ENCODE measurements around the gene RAX2. TPM values are rescaled to one million over a fixed set of nuclear protein-coding genes. Genes with fewer than 3 reads are reported as not detected.
A peak's percentile ranks its signal among the peaks of the same experiment; 100 is the strongest.

The RAX2 gene
- total RNA-seq, 1 donor from 2014 or later = not detected

DNA sequence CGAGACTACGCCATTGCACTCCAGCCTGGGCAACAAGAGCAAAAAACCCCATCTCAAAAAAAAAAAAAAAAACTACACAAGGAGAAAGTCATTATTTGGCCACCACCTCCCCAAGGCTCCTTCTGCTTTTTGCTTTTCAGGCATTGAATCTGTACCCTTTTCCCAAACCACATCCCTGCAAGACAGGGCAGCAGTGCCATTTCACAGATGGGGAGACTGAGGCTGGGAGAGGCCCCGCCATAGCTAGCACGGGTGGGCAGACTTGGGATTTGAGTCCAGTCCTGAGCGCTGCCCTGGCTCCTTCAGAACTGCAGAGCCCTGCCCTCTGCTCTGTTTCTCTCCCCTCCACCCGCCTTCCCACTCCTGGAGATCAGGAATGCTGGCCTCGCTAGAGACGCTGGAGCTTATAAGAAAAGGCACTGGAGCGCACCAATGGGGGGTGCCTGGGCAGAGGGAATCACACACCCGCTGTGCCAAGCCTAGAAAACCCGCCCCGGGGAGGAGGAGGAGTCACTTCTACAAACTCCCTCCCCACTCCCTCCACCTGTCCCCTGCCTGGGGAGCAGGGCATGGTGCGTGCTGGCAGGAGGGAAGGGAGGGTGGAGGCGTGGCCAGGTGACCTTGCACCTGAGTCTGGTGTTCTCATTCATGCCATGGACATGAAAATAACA, 46.3 kb downstream of the RAX2 start:
- peak; percentile 32 for ATAC-seq

- no peak for ATAC-seq
Measured at GRCh38 chr19:3725121-3725520, 46.9 kb downstream of the RAX2 start.

GRCh38 chr19:3723883-3724282, 48.1 kb downstream of the RAX2 start:
- ATAC-seq = no peak

DNA sequence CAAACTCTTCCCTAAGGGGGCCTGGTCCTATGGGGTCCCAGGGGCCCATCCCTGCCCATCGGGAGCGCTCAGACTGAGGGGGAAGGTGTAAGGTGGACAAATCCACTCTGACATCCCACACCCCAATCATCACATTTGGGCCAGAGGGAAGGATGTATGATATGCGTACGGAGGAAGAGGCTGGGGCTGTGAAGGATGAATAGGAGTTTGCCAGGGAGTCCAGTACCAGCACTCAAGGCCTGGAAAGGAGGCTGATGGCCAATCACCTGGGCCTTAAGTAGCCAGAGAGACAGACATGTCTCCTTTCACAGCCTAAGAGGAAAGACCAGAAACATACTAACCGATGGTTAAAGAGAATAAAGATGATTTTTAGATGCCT, 48.9 kb downstream of the RAX2 start:
- no peak for ATAC-seq

GRCh38 chr19:3722443-3723109, 49.5 kb downstream of the RAX2 start:
- ATAC-seq = peak; percentile 47

DNA sequence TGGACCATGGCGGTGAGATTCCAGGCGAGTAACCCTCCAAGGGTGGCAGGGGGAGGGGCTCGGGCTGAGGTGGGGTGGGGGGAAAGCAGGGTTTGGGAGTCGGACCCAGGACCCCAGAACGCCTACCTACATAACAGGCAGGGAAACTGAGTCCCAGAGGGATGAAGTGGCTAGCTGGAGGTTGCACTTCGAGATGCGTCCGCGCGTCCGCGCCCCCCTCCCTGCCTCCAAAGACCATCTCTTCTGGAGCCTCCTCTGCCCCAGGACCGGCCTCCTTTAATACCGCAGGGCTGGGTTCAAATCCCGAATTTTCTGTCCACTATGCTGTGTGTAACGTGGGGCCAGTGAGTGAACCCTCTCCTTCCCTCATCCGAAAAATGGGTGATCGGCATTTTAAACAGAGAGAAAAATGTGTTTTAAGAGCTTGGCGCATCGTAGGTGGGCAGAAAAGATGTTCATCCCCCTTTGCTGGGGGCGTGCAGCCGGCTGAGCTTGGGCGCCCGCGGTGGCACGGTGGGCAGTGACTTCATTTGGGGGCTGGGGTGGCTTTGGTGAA, 50.1 kb downstream of the RAX2 start:
- ATAC-seq = no peak

- ATAC-seq = peak; percentile 87
Measured at GRCh38 chr19:3721131-3721886, 50.7 kb downstream of the RAX2 start.

- peak; percentile 37 for ATAC-seq
Measured at GRCh38 chr19:3720349-3720917, 51.6 kb downstream of the RAX2 start.

DNA sequence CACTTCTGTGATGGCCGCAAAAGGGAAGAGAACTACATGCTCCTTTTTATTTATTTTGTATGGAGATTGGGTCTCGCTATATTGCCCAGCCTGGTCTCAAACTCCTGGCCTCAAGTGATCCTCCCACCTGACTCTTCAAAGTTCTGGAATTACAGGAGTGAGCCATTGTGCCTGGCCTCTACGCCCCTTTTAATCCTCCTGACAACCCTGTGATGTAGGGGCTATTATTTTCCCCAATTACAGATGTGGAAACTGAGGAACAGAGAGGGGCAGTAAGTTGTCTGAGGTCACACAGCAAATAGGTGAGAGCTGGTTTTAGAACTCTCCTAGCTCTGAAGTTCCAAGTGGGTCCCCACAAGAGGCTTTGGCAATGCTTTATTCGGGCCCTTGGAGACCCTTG, 52.2 kb downstream of the RAX2 start:
- ATAC-seq = no peak

Other genes starting within 250 kb of the RAX2 start
- gene TEKTIP1, start 233.1 kb downstream of the RAX2 start, total RNA-seq = 0.84 TPM
- gene MFSD12, start 214.6 kb downstream of the RAX2 start, total RNA-seq = 25.7 TPM
- 36.6 TPM for gene HMG20B, start 199.3 kb downstream of the RAX2 start, total RNA-seq
- 0.28 TPM for gene GIPC3, start 186.8 kb downstream of the RAX2 start, total RNA-seq
- 0.64 TPM for gene TBXA2R, start 165.4 kb downstream of the RAX2 start, total RNA-seq
- gene CACTIN, start 145.4 kb downstream of the RAX2 start, total RNA-seq = 10.5 TPM
- gene PIP5K1C, start 71.8 kb downstream of the RAX2 start, total RNA-seq = 16.4 TPM
- 40.9 TPM for gene TJP3, start 63.8 kb downstream of the RAX2 start, total RNA-seq
- 10.9 TPM for gene APBA3, start 10.5 kb downstream of the RAX2 start, total RNA-seq
- gene MRPL54, start 9.5 kb downstream of the RAX2 start, total RNA-seq = 62.3 TPM
- 0.24 TPM for gene MATK, start 14.2 kb upstream of the RAX2 start, total RNA-seq
- gene ZFR2, start 96.8 kb upstream of the RAX2 start, total RNA-seq = not detected
- not detected for gene ATCAY, start 108.5 kb upstream of the RAX2 start, total RNA-seq
- gene NMRK2, start 160.8 kb upstream of the RAX2 start, total RNA-seq = not detected
- gene DAPK3, start 198.9 kb upstream of the RAX2 start, total RNA-seq = 28.8 TPM
- 2,169 TPM for gene EEF2, start 213.2 kb upstream of the RAX2 start, total RNA-seq
- gene PIAS4, start 235.5 kb upstream of the RAX2 start, total RNA-seq = 19.3 TPM